ENCODE results near the gene MEN1.

DNA sequence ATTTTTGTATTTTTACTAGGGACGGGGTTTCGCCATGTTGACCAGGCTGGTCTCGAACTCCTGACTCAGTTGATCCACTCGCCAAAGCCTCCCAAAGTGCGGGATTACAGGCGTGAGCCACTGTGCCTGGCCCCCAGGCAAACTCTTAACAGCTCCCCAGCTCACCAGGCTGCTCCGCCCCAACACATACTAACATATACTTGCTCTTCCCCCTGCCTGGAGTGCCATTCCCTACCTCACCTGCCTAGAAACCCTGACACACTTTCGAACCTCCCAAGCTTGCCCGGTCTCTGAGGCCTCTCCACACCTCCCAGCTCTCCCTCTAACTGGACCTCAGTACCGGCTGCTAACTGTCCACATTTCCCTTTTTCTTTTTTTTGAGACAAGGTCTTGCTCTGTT is 15.8 kb downstream of the MEN1 start:
- TF ChIP-seq POLR2A (IDR thresholded peaks at IDR 0.05) (no peak), CTCF (IDR thresholded peaks at IDR 0.05) (no peak)
